ENCODE measurements around the gene TRIM34.

- TF ChIP-seq CTCF (conservative IDR thresholded peaks at IDR 0.05; ENCODE audit: low read length) (no peak), EZH2phosphoT487 (IDR thresholded peaks at IDR 0.05; ENCODE audit: borderline replicate concordance, low read depth, low read length) (no peak)
Observed at GRCh38 chr11:5580577-5580976, 44.2 kb upstream of the TRIM34 start, which contains the start of gene OR52B6.

Measured in OCI-LY7 (cell line).